ENCODE data around the gene DOCK8. TPM values are rescaled to one million over a fixed set of nuclear protein-coding genes. Genes with fewer than 3 reads are reported as not detected.
A peak's percentile ranks its signal among the peaks of the same experiment; 100 is the strongest.

Gene DOCK8
- total and polyA plus RNA-seq, 2 of the 13 experiments (the other 11 are each of a cell fraction or from before 2014, with no cell fraction given): 0.28 to 0.38 TPM

- no peak for TF ChIP-seq SMARCC2 (IDR thresholded peaks at IDR 0.05)
Measured at GRCh38 chr9:289121-289520, 74.5 kb downstream of the DOCK8 start (continued).

- ATAC-seq (peak; percentile 69), FAIRE-seq (no peak), DNase-seq (ENCODE audit: low spot score) (no peak)
- intact Hi-C loops (cut with micrococcal nuclease; ENCODE audit: unreplicated experiment): no loop called here
- ChIA-PET POLR2A (no interaction called here), CTCF (ENCODE audit: low intra/inter-chr PET ratio, low total read pairs) (no interaction called here)
- TF ChIP-seq RFX5 (IDR thresholded peaks at IDR 0.05; ENCODE audit: low read depth, low read length) (no peak), ZFY (CRISPR knock-in tag; IDR thresholded peaks at IDR 0.05) (no peak), ZSCAN25 (CRISPR knock-in tag; IDR thresholded peaks at IDR 0.05) (no peak), KLF15 (CRISPR knock-in tag; IDR thresholded peaks at IDR 0.05; ENCODE audit: borderline replicate concordance) (no peak), ZZZ3 (CRISPR knock-in tag; IDR thresholded peaks at IDR 0.05; ENCODE audit: borderline replicate concordance) (no peak)
- no peaks in the 10 kb centered on the region for H3K27me3 ChIP-seq (ENCODE audit: control insufficient read depth in 1 of 2, insufficient read depth in 2 of 2, low read length in 2 of 2)
- H3K79me2 ChIP-seq (ENCODE audit: insufficient read depth, low read length): no peaks in the 10 kb centered on the region
- H3K9ac ChIP-seq (ENCODE audit: insufficient read depth, low read depth, low read length): no peak overlapping the region
- H3K9me3 ChIP-seq (ENCODE audit: low read length): no peaks in the 10 kb centered on the region
- no peaks in the 10 kb centered on the region for H3K4me1 ChIP-seq (ENCODE audit: insufficient read depth, low read length)
- H4K20me1 ChIP-seq (ENCODE audit: insufficient read depth, low read length): no peaks in the 10 kb centered on the region
- H2AFZ ChIP-seq (ENCODE audit: low read length): no peak overlapping the region
- in situ Hi-C loops (cut with HindIII; ENCODE audit: extremely low pct_ligation_motif_present, low pct_unique_long_range_greater_than_20kb): no loop called here
- no peak overlapping the region for H3K27ac ChIP-seq (ENCODE audit: extremely low read length, insufficient read depth, low read length)
- BruUV-seq (replicated peaks): no TSS peak
- H3K4me2 ChIP-seq (ENCODE audit: low read depth, low read length): no peak overlapping the region
- WGBS (ENCODE audit: low lambda C conversion rate): 29% methylated on average over 1 of the region's 1 CpG
- no peaks in the 10 kb centered on the region for H3K36me3 ChIP-seq (replicated peaks in 1 of 2; ENCODE audit: control insufficient read depth in 1 of 2, insufficient read depth in 2 of 2, low read length in 2 of 2)
- H3K4me3 ChIP-seq (replicated peaks in 1 of 3; ENCODE audit: insufficient read depth in 1 of 3, low read depth in 2 of 3, low read length in 3 of 3): no peak overlapping the region
Measured at GRCh38 chr9:292915-293314, 78.2 kb downstream of the DOCK8 start.

- Histone ChIP-seq H4K20me1 (ENCODE audit: insufficient read depth, low read length) (no peaks in the 10 kb centered on the region), H2AFZ (ENCODE audit: low read length) (no peak overlapping the region), H3K36me3 (replicated peaks in 1 of 2; ENCODE audit: control insufficient read depth in 1 of 2, insufficient read depth in 2 of 2, low read length in 2 of 2) (no peaks in the 10 kb centered on the region), H3K4me1 (ENCODE audit: insufficient read depth, low read length) (no peaks in the 10 kb centered on the region), H3K9me3 (ENCODE audit: low read length) (no peaks in the 10 kb centered on the region), H3K27ac (ENCODE audit: extremely low read length, insufficient read depth, low read length) (no peak overlapping the region), H3K4me2 (ENCODE audit: low read depth, low read length) (no peak overlapping the region), H3K27me3 (ENCODE audit: control insufficient read depth in 1 of 2, insufficient read depth in 2 of 2, low read length in 2 of 2) (no peaks in the 10 kb centered on the region), H3K9ac (ENCODE audit: insufficient read depth, low read depth, low read length) (no peak overlapping the region), H3K79me2 (ENCODE audit: insufficient read depth, low read length) (no peaks in the 10 kb centered on the region), H3K4me3 (replicated peaks in 1 of 3; ENCODE audit: insufficient read depth in 1 of 3, low read depth in 2 of 3, low read length in 3 of 3) (no peak overlapping the region)
- no TSS peak for BruUV-seq (replicated peaks)
- no peak for TF ChIP-seq CEBPG (CRISPR knock-in tag; IDR thresholded peaks at IDR 0.05)
- no peak for TF ChIP-seq ZNF331 (CRISPR knock-in tag; IDR thresholded peaks at IDR 0.05)
- 0 out of 2 replicates have a peak, but pooled peaks have one; percentile 10 for TF ChIP-seq SRF (IDR thresholded peaks at IDR 0.05; ENCODE audit: low read depth, low read length)
- ChIA-PET CTCF (ENCODE audit: low intra/inter-chr PET ratio, low total read pairs) (no interaction called here), POLR2A (no interaction called here)
- DNase-seq (ENCODE audit: low spot score): no peak
- intact Hi-C loops (cut with micrococcal nuclease; ENCODE audit: unreplicated experiment) (no loop called here), in situ Hi-C loops (cut with HindIII; ENCODE audit: extremely low pct_ligation_motif_present, low pct_unique_long_range_greater_than_20kb) (no loop called here)
- ATAC-seq: no peak
- no peak for FAIRE-seq
Measured at GRCh38 chr9:295576-295975, 80.9 kb downstream of the DOCK8 start.
